WTC11 (cell line): ENCODE data around the gene METRN. TPM values are rescaled to one million over a fixed set of nuclear protein-coding genes. Genes with fewer than 3 reads are reported as not detected.

ENCODE experiments used
- ATAC-seq: fragments of 200-7000 bp; cut with Tn5 transposase; 2 replicates; pipeline ENCODE4 v1.10.0; 2021; ENCODE audit warnings: mild to moderate bottlenecking, moderate library complexity
- CTCF ChIA-PET: fragments of 300-600 bp; sonication (Branson Sonifier 250); formaldehyde crosslinking; loops from one replicate; lab custom pipeline; 2021; ENCODE audit warnings: antibody characterized with exemption; lab: Charles Lee
- POLR2A ChIA-PET: fragments of 350-600 bp; sonication (Branson Sonifier 250); formaldehyde crosslinking; loops from one replicate; lab custom pipeline; 2021; ENCODE audit warnings: antibody characterized with exemption; lab: Charles Lee
- DNase-seq: peaks from one replicate; pipeline ENCODE4 v3.0.0; 2021; ENCODE audit warnings: low spot score
- H3K27ac Mint-ChIP-seq: 2 replicates; pipeline ENCODE4 v1.8.0; 2021; ENCODE audit warnings: mixed read lengths
- H3K27me3 Mint-ChIP-seq: 2 replicates; pipeline ENCODE4 v1.8.0; 2021; ENCODE audit warnings: low read depth, mild to moderate bottlenecking, moderate library complexity, mixed read lengths
- H3K36me3 Mint-ChIP-seq: 2 replicates; pipeline ENCODE4 v1.8.0; 2021; ENCODE audit warnings: mixed read lengths
- H3K4me1 Mint-ChIP-seq: 2 replicates; pipeline ENCODE4 v1.8.0; 2022; ENCODE audit warnings: mixed read lengths
- H3K4me3 Mint-ChIP-seq: 2 replicates; pipeline ENCODE4 v1.8.0; 2021; ENCODE audit warnings: mild to moderate bottlenecking, moderate library complexity, mixed read lengths
- H3K9me3 Mint-ChIP-seq: 2 replicates; pipeline ENCODE4 v1.8.0; 2021; ENCODE audit warnings: mixed read lengths
- AFF4 ChIP-seq: sonication (generic); formaldehyde crosslinking; IDR thresholded peaks from 2 replicates; pipeline ENCODE4 v1.8.1; 2023; ENCODE audit warnings: mild to moderate bottlenecking, missing genetic modification reagents, borderline replicate concordance
- ATF1 ChIP-seq: sonication (generic); formaldehyde crosslinking; IDR thresholded peaks from 2 replicates; pipeline ENCODE4 v1.8.1; 2023; ENCODE audit warnings: mild to moderate bottlenecking, moderate library complexity, missing genetic modification reagents
- CREM ChIP-seq: sonication (generic); formaldehyde crosslinking; IDR thresholded peaks from 2 replicates; pipeline ENCODE4 v1.8.1; 2022; ENCODE audit warnings: mild to moderate bottlenecking, missing genetic modification reagents, moderate library complexity
- E2F1 ChIP-seq: sonication (generic); formaldehyde crosslinking; IDR thresholded peaks from 2 replicates; pipeline ENCODE4 v1.8.0; 2022; ENCODE audit warnings: mild to moderate bottlenecking, missing genetic modification reagents
- ETV6 ChIP-seq: sonication (generic); formaldehyde crosslinking; IDR thresholded peaks from 2 replicates; pipeline ENCODE4 v1.8.1; 2022; ENCODE audit warnings: mild to moderate bottlenecking, missing genetic modification reagents
- GRHL2 ChIP-seq: fragments of 250-450 bp; sonication (Bioruptor Pico); IDR thresholded peaks from 2 replicates; pipeline ENCODE4 v1.8.0; 2022; ENCODE audit warnings: mild to moderate bottlenecking, moderate library complexity; ENCODE audit not compliant: insufficient replicate concordance, severe bottlenecking
- GTF2I ChIP-seq: fragments of 250-450 bp; sonication (Bioruptor Pico); conservative IDR thresholded peaks from 2 replicates; pipeline ENCODE4 v1.4.0; 2021; ENCODE audit warnings: mild to moderate bottlenecking
- HMGA2 ChIP-seq: fragments of 250-450 bp; sonication (Bioruptor Pico); IDR thresholded peaks from 2 replicates; pipeline ENCODE4 v1.4.0; 2021; ENCODE audit warnings: mild to moderate bottlenecking, moderate library complexity
- MAX ChIP-seq: sonication (generic); formaldehyde crosslinking; IDR thresholded peaks from 2 replicates; pipeline ENCODE4 v1.8.0; 2022; ENCODE audit warnings: mild to moderate bottlenecking, missing genetic modification reagents
- MYBL2 ChIP-seq: sonication (generic); formaldehyde crosslinking; IDR thresholded peaks from 2 replicates; pipeline ENCODE4 v1.8.1; 2023; ENCODE audit warnings: mild to moderate bottlenecking, moderate library complexity, missing genetic modification reagents
- SMAD4 ChIP-seq: sonication (generic); formaldehyde crosslinking; IDR thresholded peaks from 2 replicates; pipeline ENCODE4 v1.8.0; 2022; ENCODE audit warnings: mild to moderate bottlenecking, missing genetic modification reagents
- TCF7 ChIP-seq: sonication (generic); formaldehyde crosslinking; IDR thresholded peaks from 2 replicates; pipeline ENCODE4 v1.8.0; 2022; ENCODE audit warnings: mild to moderate bottlenecking, low read depth, missing genetic modification reagents, moderate library complexity
- TEAD1 ChIP-seq: sonication (generic); formaldehyde crosslinking; IDR thresholded peaks from 2 replicates; pipeline ENCODE4 v1.8.0; 2022; ENCODE audit warnings: mild to moderate bottlenecking, missing genetic modification reagents
- USF2 ChIP-seq: sonication (generic); formaldehyde crosslinking; IDR thresholded peaks from 2 replicates; pipeline ENCODE4 v1.8.1; 2023; ENCODE audit warnings: mild to moderate bottlenecking, missing genetic modification reagents, moderate library complexity
- ZNF138 ChIP-seq: sonication (generic); formaldehyde crosslinking; conservative IDR thresholded peaks from 2 replicates; pipeline ENCODE4 v1.8.1; 2022; ENCODE audit warnings: mild to moderate bottlenecking, moderate library complexity, missing genetic modification reagents
- ZNF281 ChIP-seq: sonication (generic); formaldehyde crosslinking; IDR thresholded peaks from 2 replicates; pipeline ENCODE4 v1.8.0; 2023; ENCODE audit warnings: mild to moderate bottlenecking, missing genetic modification reagents
- ZNF396 ChIP-seq: fragments of 250-450 bp; sonication (Bioruptor Pico); IDR thresholded peaks from 2 replicates; pipeline ENCODE4 v1.8.0; 2021; ENCODE audit warnings: mild to moderate bottlenecking, moderate library complexity, borderline replicate concordance
- ZNF416 ChIP-seq: fragments of 250-450 bp; sonication (Bioruptor Pico); IDR thresholded peaks from 2 replicates; pipeline ENCODE4 v1.9.0; 2021; ENCODE audit warnings: mild to moderate bottlenecking, inconsistent platforms
- ZNF532 ChIP-seq: fragments of 250-450 bp; sonication (Bioruptor Pico); IDR thresholded peaks from 2 replicates; pipeline ENCODE4 v1.9.0; 2021; ENCODE audit warnings: mild to moderate bottlenecking, borderline replicate concordance
- total RNA-seq: library from RNA; stranded (reverse); gene quantifications from 3 replicates; pipeline ENCODE4 v1.2.3, GENCODE V29; 2021
- TF ChIP-seq, protein P1 (sequence below): sonication (generic); formaldehyde crosslinking; IDR thresholded peaks from 2 replicates; pipeline ENCODE4 v1.8.0; 2022; ENCODE audit warnings: mild to moderate bottlenecking, missing genetic modification reagents

The METRN gene
- total RNA-seq, 1 experiment from 2014 or later = 30.9 TPM

DNA sequence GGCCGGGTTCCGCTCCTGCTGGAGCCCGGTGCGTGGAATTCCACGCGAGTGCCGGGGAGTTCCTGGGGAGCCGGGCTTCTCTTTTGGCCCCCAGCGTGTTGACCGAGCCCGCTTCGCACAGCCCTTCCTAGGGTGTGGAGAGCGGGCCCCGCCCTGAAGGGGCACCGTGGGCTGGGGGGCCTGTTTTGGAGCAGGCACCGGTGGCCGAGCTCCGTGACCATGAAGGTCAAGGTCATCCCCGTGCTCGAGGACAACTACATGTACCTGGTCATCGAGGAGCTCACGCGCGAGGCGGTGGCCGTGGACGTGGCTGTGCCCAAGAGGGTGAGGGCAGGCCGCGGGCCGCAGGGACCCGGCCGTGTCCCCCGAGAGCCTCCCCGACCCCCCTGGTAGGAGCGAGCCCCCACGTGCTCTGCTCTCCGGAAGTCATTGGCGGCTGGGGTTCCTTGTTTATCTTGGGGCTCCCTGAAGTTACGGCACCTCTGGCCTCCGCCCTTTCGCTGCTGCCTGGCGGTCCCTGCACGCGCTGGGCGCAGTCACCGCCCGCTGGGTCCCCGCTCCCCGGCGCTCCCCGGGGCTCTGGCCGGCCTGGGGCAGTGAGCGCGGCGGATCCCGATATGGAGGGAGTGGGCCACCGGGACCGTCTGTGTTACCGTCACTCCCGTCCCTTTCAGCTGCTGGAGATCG, 12.5 kb downstream of the METRN start (continued):
- no peak for TF ChIP-seq SMAD4 (CRISPR knock-in tag)
- no peak for TF ChIP-seq ZNF532
- TF ChIP-seq ZNF396 (CRISPR knock-in tag) = no peak
- no peak for TF ChIP-seq MYBL2 (CRISPR knock-in tag)
- no peak for TF ChIP-seq ETV6 (CRISPR knock-in tag)
- no peak for TF ChIP-seq GRHL2 (CRISPR knock-in tag)
- TF ChIP-seq ZNF138 (CRISPR knock-in tag) = no peak
- TF ChIP-seq TEAD1 = no peak
- no peak for TF ChIP-seq AFF4 (CRISPR knock-in tag)
- TF ChIP-seq TCF7 (CRISPR knock-in tag) = no peak
- TF ChIP-seq GTF2I (CRISPR knock-in tag) = no peak
- no peak for TF ChIP-seq ATF1 (CRISPR knock-in tag)
- TF ChIP-seq ZNF416 = no peak
- TF ChIP-seq HMGA2 = no peak
- TF ChIP-seq CREM (CRISPR knock-in tag) = 0 out of 2 replicates have a peak, but pooled peaks have one; percentile 26

DNA sequence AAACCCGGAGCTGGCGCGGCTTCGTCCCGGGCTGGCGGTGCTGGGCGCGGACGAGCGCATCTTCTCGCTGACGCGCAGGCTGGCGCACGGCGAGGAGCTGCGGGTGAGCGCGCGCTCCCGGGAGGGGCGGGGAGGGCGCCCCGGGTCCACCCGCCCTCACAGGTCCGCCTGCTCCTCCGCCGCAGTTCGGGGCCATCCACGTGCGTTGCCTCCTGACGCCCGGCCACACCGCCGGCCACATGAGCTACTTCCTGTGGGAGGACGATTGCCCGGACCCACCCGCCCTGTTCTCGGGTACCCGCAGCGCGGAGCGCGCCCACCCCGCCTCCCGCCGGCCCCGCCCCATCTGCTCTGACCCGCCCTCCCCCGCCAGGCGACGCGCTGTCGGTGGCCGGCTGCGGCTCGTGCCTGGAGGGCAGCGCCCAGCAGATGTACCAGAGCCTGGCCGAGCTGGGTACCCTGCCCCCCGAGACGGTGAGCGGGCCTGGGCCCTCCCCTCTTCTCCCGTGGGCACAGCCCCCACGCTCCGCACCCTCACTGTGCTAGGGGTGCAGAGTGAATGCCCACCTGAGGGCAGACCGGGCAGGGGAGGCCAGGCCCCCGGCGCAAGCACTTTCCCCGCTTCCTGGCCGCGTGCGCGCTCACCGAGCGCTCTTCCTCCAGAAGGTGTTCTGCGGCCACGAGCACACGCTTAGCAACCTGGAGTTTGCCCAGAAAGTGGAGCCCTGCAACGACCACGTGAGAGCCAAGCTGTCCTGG, 13.4 kb downstream of the METRN start:
- ATAC-seq = peak; percentile 10
- ChIA-PET POLR2A (interaction anchor here (0.6 to 1.2 kb wide), 3 partner anchors 9 to 66 kb away, joined by 3 read pairs; no protein-coding TSS in a partner anchor), CTCF (interaction anchor here (0.6 to 6.9 kb wide), 16 partner anchors 9 to 417 kb away, joined by 3 to 90 read pairs (median 4); partner anchors contain the start of genes CHTF18, CIAO3, GNG13 and METRN)
- Mint-ChIP-seq H3K9me3 (no peaks in the 10 kb centered on the region), H3K27me3 (peaks cover 2% of the 10 kb centered on the region; the same call in 1 of the 2 replicates), H3K4me3 (peak overlapping the region; percentile 64), H3K4me1 (no peaks in the 10 kb centered on the region), H3K36me3 (no peaks in the 10 kb centered on the region; the same call in 1 of the 2 replicates), H3K27ac (no peak overlapping the region)
- DNase-seq = peak; percentile 77
- TF ChIP-seq, protein P1, sequence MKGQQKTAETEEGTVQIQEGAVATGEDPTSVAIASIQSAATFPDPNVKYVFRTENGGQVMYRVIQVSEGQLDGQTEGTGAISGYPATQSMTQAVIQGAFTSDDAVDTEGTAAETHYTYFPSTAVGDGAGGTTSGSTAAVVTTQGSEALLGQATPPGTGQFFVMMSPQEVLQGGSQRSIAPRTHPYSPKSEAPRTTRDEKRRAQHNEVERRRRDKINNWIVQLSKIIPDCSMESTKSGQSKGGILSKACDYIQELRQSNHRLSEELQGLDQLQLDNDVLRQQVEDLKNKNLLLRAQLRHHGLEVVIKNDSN = peak; percentile 66; the same call in 1 of the 2 replicates
- TF ChIP-seq MAX (CRISPR knock-in tag) = peak; percentile 83; the same call in 1 of the 2 replicates
- no peak for TF ChIP-seq USF2 (CRISPR knock-in tag)
- TF ChIP-seq E2F1 (CRISPR knock-in tag) = 0 out of 2 replicates have a peak, but pooled peaks have one; percentile 8
- no peak for TF ChIP-seq ZNF281 (CRISPR knock-in tag)
- no peak for TF ChIP-seq GRHL2 (CRISPR knock-in tag)
